GM23338 (cell line): ENCODE results near the gene CNOT10. TPM values are rescaled to one million over a fixed set of nuclear protein-coding genes. Genes with fewer than 3 reads are reported as not detected.

Source experiments
- ATAC-seq: fragments of 200-7000 bp; cut with Tn5 transposase; 3 replicates; pipeline ENCODE4 v1.9.1; 2020
- DNase-seq: peaks from one replicate; pipeline ENCODE4 v3.0.0-alpha.2; 2015; ENCODE audit warnings: low spot score
- H2AFZ ChIP-seq: fragments of 200-600 bp; sonication (generic); 2 replicates; pipeline ENCODE4 v1.8.0; 2016; ENCODE audit warnings: antibody characterized with exemption, mild to moderate bottlenecking, moderate library complexity
- H3F3A ChIP-seq: fragments of 200-600 bp; sonication (generic); replicated peaks from 2 replicates; pipeline ENCODE4 v1.8.0; 2017; ENCODE audit warnings: antibody characterized with exemption, mixed run types, low read depth
- H3K27ac ChIP-seq: fragments of 200-600 bp; sonication (generic); 2 replicates; pipeline ENCODE4 v1.6.1; 2016; ENCODE audit warnings: low read depth
- H3K27me3 ChIP-seq: fragments of 200-600 bp; sonication (generic); 2 replicates; pipeline ENCODE4 v1.8.0; 2016; ENCODE audit warnings: mild to moderate bottlenecking, mixed run types, moderate library complexity; ENCODE audit not compliant: insufficient read depth
- H3K36me3 ChIP-seq: fragments of 200-600 bp; sonication (generic); 2 replicates; pipeline ENCODE4 v1.8.0; 2016; ENCODE audit warnings: mild to moderate bottlenecking; ENCODE audit not compliant: insufficient read depth
- H3K4me1 ChIP-seq: fragments of 200-600 bp; sonication (generic); 2 replicates; pipeline ENCODE4 v1.8.0; 2016; ENCODE audit warnings: mild to moderate bottlenecking, moderate library complexity; ENCODE audit not compliant: insufficient read depth
- H3K4me2 ChIP-seq: fragments of 200-600 bp; sonication (generic); 2 replicates; pipeline ENCODE4 v1.7.1; 2017; ENCODE audit warnings: mixed run types
- H3K4me3 ChIP-seq: fragments of 200-600 bp; sonication (generic); 2 replicates; pipeline ENCODE4 v1.6.1; 2016; ENCODE audit warnings: mixed run types
- H3K79me2 ChIP-seq: fragments of 200-600 bp; sonication (generic); replicated peaks from 2 replicates; pipeline ENCODE4 v1.8.0; 2017; ENCODE audit warnings: mild to moderate bottlenecking; ENCODE audit not compliant: insufficient read depth
- H3K9me2 ChIP-seq: fragments of 200-600 bp; sonication (generic); 2 replicates; pipeline ENCODE4 v1.8.0; 2017; ENCODE audit not compliant: insufficient read depth
- H4K20me1 ChIP-seq: fragments of 200-600 bp; sonication (generic); replicated peaks from 2 replicates; pipeline ENCODE4 v1.8.0; 2017; ENCODE audit warnings: mild to moderate bottlenecking; ENCODE audit not compliant: insufficient read depth
- H3K27ac Mint-ChIP-seq: 2 replicates; pipeline ENCODE4 v1.8.0; 2020; ENCODE audit warnings: inconsistent platforms, mild to moderate bottlenecking, moderate library complexity, mixed read lengths
- H3K27me3 Mint-ChIP-seq: 3 replicates; pipeline ENCODE4 v1.8.0; 2022; ENCODE audit warnings: low read depth, mild to moderate bottlenecking, moderate library complexity, mixed read lengths, inconsistent platforms; ENCODE audit not compliant: insufficient read depth, poor library complexity
- H3K36me3 Mint-ChIP-seq: 3 replicates; pipeline ENCODE4 v1.8.0; 2021; ENCODE audit warnings: low read depth, mild to moderate bottlenecking, inconsistent platforms, moderate library complexity, mixed read lengths
- H3K4me1 Mint-ChIP-seq: 3 replicates; pipeline ENCODE4 v1.8.0; 2020; ENCODE audit warnings: mild to moderate bottlenecking, inconsistent platforms, mixed read lengths
- H3K4me3 Mint-ChIP-seq: 3 replicates; pipeline ENCODE4 v1.8.0; 2021; ENCODE audit warnings: moderate library complexity, mild to moderate bottlenecking, inconsistent platforms, mixed read lengths
- H3K9me3 Mint-ChIP-seq: 3 replicates; pipeline ENCODE4 v1.8.0; 2020; ENCODE audit warnings: moderate library complexity, mild to moderate bottlenecking, inconsistent platforms, mixed read lengths
- CREB1 ChIP-seq: fragments of 250-450 bp; sonication (Bioruptor Pico); IDR thresholded peaks from 2 replicates; pipeline ENCODE4 v1.5.0; 2020; ENCODE audit warnings: low read depth, mild to moderate bottlenecking, moderate library complexity
- ETS1 ChIP-seq: IDR thresholded peaks from 2 replicates; pipeline ENCODE4 v1.6.1; 2016; ENCODE audit warnings: antibody characterized with exemption
- JUNB ChIP-seq: IDR thresholded peaks from one replicate; pipeline ENCODE4 v1.6.1; 2016; ENCODE audit warnings: antibody characterized with exemption; ENCODE audit not compliant: unreplicated experiment
- POLR2AphosphoS5 ChIP-seq: IDR thresholded peaks from 2 replicates; pipeline ENCODE4 v1.6.1; 2016; ENCODE audit warnings: antibody characterized with exemption, low read depth
- REST ChIP-seq: IDR thresholded peaks from one replicate; pipeline ENCODE4 v1.6.1; 2018; ENCODE audit warnings: antibody characterized with exemption; ENCODE audit not compliant: unreplicated experiment
- STAT1 ChIP-seq: IDR thresholded peaks from one replicate; pipeline ENCODE4 v1.6.1; 2016; ENCODE audit warnings: antibody characterized with exemption; ENCODE audit not compliant: unreplicated experiment
- ZNF331 ChIP-seq: fragments of 250-450 bp; sonication (Bioruptor Pico); IDR thresholded peaks from 2 replicates; pipeline ENCODE4 v1.5.0; 2020; ENCODE audit warnings: low read depth, mild to moderate bottlenecking, moderate library complexity
- ZNF462 ChIP-seq: fragments of 250-450 bp; sonication (Bioruptor Pico); IDR thresholded peaks from 2 replicates; pipeline ENCODE4 v1.5.0; 2020; ENCODE audit warnings: mild to moderate bottlenecking, moderate library complexity
- polyA plus RNA-seq: library from polyadenylated mRNA; unstranded; fragments of >200 nt; fragmentation: Nextera tagmentation; extraction: Ambion mirVana; gene quantifications from 2 replicates; pipeline ENCODE4 v1.2.1, GENCODE V29; 2016
- total RNA-seq: library from RNA; depleted of rRNA; stranded (reverse); fragments of >200 nt; shearing (Covaris generic); gene quantifications from 2 replicates; pipeline ENCODE4 v1.2.3, GENCODE V29; 2014

Gene CNOT10
- total and polyA plus RNA-seq, 2 experiments from 2014 or later, result 27.2 to 46.9 TPM

- no peaks in the 10 kb centered on the region for H3K27me3 ChIP-seq
- Mint-ChIP-seq H3K27me3 (peaks cover 38% of the 10 kb centered on the region), H3K27ac (peak overlapping the region; percentile 99), H3K9me3 (peaks cover 19% of the 10 kb centered on the region), H3K4me1 (peaks cover 31% of the 10 kb centered on the region), H3K4me3 (peak overlapping the region; percentile 96), H3K36me3 (peaks cover 65% of the 10 kb centered on the region)
- no peak; the same call in 1 of the 2 replicates for TF ChIP-seq ETS1
- TF ChIP-seq POLR2AphosphoS5, result peak; percentile 86
- 0 out of 2 replicates have a peak, but pooled peaks have one; percentile 35 for TF ChIP-seq CREB1 (CRISPR knock-in tag)
- H2AFZ ChIP-seq, result no peak overlapping the region
- H3K9me2 ChIP-seq, result no peaks in the 10 kb centered on the region
- peaks cover 26% of the 10 kb centered on the region for H4K20me1 ChIP-seq
- H3K4me1 ChIP-seq, result peaks cover 31% of the 10 kb centered on the region
- peak overlapping the region; percentile 100 for H3K4me3 ChIP-seq
- peak; percentile 97 for DNase-seq
- H3K27ac ChIP-seq, result peak overlapping the region; percentile 100
- peak overlapping the region; percentile 85 for H3K4me2 ChIP-seq
- H3K79me2 ChIP-seq, result peaks cover 94% of the 10 kb centered on the region
- peaks cover 26% of the 10 kb centered on the region for H3K36me3 ChIP-seq
- peaks cover 12% of the 10 kb centered on the region for H3F3A ChIP-seq
- ATAC-seq, result peak; percentile 62
Measured at GRCh38 chr3:32816439-32817256, 131.7 kb downstream of the CNOT10 start.

- H3K79me2 ChIP-seq, result peaks cover 96% of the 10 kb centered on the region
- DNase-seq, result no peak
- H3K4me1 Mint-ChIP-seq, result peaks cover 30% of the 10 kb centered on the region
- TF ChIP-seq JUNB (no peak), STAT1 (no peak), ZNF462 (CRISPR knock-in tag) (no peak), ETS1 (no peak), REST (no peak), ZNF331 (CRISPR knock-in tag) (no peak)
Measured at GRCh38 chr3:32817257-32817557, 132.2 kb downstream of the CNOT10 start.

More at GRCh38 chr3:32817257-32817557, 132.2 kb downstream of the CNOT10 start:
- Histone ChIP-seq H3K4me2 (peak overlapping the region; percentile 82), H3F3A (peaks cover 17% of the 10 kb centered on the region), H3K27ac (peak overlapping the region; percentile 99), H3K36me3 (peaks cover 26% of the 10 kb centered on the region), H4K20me1 (peaks cover 31% of the 10 kb centered on the region), H3K27me3 (no peaks in the 10 kb centered on the region), H2AFZ (no peak overlapping the region), H3K4me1 (peaks cover 33% of the 10 kb centered on the region), H3K9me2 (no peaks in the 10 kb centered on the region), H3K4me3 (peak overlapping the region; percentile 100)
- H3K27me3 Mint-ChIP-seq, result peaks cover 40% of the 10 kb centered on the region
- ATAC-seq, result peak; percentile 4
- H3K36me3 Mint-ChIP-seq, result peaks cover 69% of the 10 kb centered on the region
- H3K27ac Mint-ChIP-seq, result peak overlapping the region; percentile 99
- peaks cover 19% of the 10 kb centered on the region for H3K9me3 Mint-ChIP-seq
- H3K4me3 Mint-ChIP-seq, result peak overlapping the region; percentile 99
